Renal cortical epithelial cell (primary cell): ENCODE measurements around the gene FBLN5. TPM values are rescaled to one million over a fixed set of nuclear protein-coding genes. Genes with fewer than 3 reads are reported as not detected.
A peak's percentile ranks its signal among the peaks of the same experiment; 100 is the strongest.
"Not testable (repeated sequence)": the region's sequence is repeated elsewhere in the genome, so short reads cannot be mapped to it uniquely, and the experiment has no call there.

ENCODE experiments used
- DNase-seq: peaks from one replicate; pipeline ENCODE4 v3.0.0-alpha.2; 2011; ENCODE audit warnings: low read depth
- total RNA-seq: library from RNA; depleted of rRNA; stranded (reverse); fragments of >200 nt; gene quantifications from 2 replicates; pipeline ENCODE4 v1.2.3, GENCODE V29; 2014

Gene FBLN5
- total RNA-seq, 1 donor from 2014 or later = 3.0 TPM

DNA sequence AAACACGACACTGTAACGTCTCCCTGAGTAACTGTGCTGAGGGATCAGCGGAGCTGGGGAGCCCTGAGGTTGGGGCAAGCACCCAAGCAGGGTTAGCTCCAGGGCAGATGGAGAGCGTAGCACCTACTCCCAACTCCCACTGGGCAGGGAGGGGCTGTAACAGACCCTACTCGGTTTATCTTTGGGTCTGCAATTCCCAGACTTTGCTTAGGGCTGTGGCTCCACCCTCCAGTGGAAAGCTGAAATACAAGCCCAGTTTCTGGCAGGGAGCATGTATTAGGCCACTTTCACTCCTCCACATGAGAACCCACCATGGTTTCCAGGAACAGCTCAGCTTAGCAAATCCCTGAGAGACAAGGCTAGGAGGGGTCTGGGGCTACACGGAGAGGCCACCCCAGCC lies 62.8 kb downstream of the FBLN5 start:
- DNase-seq = no peak

DNA sequence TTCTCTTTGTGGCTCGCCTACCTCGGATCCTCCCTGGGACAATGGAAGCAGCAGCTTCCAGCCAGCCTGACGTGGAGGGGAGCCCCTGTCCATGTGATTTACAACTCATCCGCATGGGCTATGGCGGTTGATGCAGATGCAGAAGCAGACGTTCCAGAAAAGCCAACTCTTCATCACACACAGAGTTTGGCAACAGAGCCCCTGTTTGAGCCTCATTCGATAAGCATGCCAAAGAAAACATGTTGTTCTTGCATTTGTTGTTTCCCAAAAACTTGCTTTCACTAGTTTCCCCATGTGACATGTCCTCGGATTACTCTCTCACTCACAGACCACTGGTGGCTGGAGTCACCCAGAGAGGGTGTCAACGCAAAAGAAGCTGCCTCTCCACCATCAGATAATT lies 63.7 kb downstream of the FBLN5 start:
- no peak for DNase-seq

DNA sequence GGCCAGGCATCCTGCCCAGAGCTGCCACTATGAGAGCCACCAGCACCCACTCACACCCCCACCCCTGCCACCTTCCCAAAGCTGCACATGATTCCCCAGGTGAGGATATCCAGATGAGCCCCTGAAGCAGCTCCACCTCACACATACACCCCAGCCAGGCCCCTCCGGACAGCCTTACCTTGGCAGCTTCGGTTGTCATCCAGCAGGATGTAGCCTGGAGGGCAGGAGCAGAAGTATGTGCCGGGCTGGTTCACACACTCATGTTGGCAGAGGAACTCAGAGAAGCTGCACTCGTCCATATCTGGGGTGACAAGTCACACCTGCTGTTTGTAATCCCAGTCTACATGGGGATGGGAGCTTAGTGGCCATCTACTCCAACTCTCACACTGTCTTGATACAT lies 64.7 kb downstream of the FBLN5 start:
- DNase-seq = no peak

DNA sequence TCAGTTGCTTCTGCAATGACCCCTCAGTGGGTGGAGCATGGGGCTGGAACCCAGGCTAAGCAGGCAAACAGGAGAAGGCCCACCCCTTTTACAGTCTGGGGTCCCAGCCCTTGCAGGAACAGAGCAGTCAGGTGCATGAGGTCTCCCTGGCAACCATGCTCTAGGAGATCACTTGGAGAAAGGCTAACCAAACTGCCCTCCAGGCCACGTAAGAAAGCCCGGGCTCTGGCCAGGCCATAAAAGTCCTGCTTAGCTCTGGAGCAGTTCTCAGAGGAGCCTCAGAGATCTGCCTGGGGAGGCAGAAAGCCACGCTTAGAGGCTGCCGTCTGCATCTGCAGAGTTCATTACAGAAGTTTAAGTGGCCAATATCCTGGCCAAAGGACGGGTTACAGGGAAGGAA lies 65.1 kb downstream of the FBLN5 start:
- DNase-seq = no peak

DNA sequence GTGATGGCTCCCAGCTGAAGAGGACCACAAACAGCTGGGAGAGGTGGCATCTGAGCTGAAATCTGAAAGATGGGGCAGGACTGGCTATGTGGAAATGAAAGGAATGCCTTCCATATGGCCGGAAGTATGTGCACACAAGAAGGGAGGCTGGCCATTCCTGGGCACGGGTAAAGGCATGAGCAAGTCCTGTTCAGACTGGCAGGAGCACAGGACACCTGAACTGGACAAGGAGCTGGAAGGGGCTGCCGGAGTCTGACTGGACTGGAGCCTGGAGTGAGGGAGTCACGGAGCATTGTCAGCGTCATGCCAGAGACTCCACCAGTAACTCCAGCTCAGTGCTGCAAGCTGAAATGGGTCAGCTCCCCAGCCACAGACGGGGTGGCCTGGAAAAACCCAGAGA lies 68.3 kb downstream of the FBLN5 start:
- no peak for DNase-seq

DNA sequence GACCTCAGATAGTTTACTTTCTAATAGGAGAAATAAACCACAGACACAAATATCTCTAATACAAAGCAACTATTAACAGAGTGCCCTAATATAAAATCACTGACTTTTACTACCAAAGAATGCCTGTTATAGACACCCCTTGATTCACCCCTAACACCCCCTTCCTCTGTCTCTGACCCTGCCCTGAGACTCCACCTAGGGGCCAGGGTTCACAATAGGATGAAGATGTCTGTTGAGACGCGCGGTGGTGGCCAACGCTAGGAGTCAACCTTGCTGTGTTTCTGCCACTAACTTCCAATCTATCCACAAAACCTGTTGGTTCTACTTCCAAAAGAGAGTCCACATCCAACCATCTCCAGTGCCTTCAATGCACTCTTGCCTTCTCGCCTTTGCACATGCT lies 69.2 kb downstream of the FBLN5 start:
- no peak for DNase-seq

DNA sequence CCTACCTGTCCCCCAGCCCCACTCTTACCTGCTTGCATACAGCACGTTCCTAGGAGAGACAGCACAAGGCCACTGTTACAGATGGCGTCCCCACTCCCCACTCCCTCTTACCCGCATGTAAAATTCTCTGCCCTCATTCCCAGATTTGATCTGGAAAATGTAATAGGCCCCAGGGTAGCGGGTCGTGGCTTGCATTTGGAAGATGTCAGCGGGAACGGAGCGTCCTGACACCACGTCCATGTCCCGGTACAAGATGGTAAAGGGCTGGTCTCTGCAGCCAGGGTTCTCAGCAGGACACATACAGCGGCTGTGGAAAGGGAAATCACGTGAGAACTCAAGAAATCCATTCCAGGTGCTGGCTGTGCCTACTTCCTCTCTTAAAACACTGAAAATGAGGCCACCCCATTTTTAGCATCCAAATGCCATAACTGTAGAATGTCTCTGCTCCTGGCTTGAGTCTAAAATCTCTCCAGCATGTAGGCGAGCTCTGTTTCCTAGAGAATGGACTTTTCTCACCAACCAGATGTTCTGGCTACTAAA lies 70.0 kb downstream of the FBLN5 start:
- no peak for DNase-seq

DNA sequence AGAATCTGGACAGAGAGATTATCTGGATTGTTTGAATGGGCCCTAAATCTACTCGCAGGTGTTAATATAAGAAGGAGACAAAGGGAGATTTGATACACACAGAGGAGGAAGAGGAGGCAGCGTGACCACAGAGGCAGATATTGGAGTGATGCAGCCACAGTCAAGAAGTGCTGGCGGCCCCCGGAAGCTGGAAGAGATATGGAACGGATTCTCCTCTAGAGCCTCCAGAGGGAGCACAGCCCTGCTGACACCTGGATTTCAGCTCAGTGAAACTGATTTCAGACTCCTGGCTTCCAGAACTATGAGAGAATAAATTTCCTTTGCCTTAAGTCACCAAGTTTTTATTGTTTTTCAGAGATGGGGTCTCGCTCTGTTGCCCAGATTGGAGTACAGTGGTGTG lies 71.0 kb downstream of the FBLN5 start:
- no peak for DNase-seq

DNA sequence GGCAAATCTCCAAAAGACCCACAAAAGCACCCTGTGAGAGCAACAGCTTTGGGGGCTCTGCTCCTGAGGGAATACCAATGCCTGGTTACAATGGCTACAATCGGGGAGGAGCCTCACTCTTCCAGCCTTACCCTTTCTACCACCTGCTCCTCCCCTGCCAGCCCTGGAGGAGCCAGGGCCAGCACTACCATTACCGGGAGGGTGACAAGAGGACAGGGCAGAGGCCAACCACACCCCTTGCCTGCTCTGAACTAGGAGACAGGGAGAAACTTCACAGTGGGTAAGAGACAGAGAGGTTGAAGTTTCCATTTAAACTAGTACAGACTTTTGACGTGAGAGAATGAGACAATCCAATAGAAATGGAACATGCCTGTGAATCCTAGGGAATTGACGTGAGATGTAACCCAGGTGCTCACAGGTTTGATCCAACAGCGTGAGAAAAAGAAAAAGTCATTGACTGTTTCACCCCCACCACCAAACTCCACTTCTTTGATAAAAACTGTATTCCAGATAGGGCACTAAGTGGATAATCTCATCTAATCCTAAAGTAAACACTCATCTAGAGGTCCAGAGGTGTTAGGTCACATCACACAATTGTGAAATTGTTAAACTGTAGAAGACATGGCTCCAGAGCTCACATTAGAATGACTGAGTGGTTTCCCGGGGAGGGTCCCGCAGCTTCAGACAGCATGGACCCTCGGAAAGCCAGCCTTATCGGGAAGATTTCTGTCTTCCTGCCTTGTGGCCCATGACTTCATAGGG lies 71.8 kb downstream of the FBLN5 start:
- no peak for DNase-seq

DNA sequence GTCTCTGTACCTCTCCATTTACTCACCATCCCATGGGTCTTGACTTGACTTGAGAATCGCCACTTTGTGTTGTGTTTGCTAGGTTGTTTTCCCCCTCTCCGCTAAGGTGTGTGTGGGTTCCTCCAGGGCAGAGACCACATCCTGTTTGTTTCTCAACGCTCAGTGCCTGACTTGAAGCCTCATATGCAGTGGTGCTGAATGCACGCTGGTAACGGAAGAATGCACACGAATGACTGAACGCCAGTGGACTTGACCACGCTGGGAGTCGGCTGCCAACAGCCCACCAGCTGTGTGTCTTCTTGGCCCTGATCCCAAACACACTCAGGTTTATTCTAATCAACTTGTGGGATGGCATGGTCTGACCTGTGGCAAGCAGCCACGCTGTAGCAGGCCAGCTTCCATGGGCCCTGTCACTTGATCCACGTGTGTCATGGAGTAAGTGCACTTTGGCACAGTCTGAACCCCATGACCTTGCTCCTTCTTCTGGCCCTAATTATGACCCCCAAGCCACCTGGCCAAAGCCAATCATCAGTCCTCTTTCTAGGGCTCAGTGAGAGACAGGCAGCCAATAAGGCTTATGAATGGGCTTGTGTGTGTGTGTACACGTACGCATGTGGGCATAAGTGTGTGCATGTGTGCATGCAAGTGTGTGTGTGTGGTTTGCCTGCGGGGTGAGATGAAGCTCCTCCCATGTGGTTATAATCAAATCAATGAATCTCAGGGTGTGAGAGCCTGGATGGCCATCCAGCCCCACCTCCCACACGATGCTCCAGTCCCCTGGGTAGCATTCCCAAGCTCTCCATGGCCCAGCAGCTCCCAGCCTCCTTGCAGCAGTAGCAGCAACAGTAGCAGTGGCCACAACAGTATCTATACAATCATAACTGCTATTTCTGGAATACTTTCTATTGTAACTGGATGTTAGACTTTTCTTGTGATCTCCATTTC lies 73.8 kb downstream of the FBLN5 start:
- DNase-seq = peak; percentile 97

DNA sequence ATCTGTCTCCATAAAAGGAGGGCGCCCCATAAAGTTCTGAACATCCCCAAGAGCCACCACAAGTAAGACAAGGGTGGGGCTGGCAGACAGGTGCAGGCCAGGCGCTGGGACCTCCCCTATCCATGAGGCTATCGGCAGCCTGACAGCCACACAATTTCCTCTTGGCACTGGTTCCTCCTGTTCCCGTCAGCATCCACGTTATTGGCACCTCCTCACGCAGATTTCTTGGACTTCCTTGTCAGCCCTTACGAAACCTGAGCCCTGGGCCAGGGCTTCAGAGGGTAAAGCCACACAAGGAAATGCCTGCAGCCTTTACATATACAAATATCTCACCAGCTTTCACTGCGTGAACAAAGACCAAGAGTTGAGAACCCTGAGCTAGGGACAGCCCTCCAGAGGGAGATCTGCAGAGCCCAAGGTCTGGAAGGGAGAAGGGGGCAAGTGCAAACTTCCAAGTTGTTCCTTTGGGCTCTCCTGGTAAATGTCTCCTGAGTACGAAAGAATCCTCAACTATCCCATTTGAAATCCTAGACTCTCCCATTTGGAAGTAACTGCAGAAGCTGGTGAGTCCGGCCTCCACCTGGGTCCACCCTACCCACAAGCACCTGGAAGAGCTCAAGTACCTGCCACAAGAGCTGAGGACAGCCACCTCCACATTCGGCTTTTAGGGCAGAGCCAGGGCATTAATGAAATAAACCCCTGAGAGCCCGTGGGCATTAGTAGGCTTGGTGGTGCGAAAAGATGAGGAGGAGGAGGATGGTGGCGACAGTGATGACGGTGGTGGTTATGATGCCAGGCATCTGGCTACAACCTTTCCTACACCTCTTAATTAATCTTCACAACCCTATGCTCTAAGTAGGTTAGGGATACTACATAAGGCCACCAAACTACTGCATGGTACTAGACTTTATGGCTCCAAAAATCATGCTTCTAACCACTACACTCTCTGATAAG lies 74.7 kb downstream of the FBLN5 start:
- peak; percentile 70 for DNase-seq

DNA sequence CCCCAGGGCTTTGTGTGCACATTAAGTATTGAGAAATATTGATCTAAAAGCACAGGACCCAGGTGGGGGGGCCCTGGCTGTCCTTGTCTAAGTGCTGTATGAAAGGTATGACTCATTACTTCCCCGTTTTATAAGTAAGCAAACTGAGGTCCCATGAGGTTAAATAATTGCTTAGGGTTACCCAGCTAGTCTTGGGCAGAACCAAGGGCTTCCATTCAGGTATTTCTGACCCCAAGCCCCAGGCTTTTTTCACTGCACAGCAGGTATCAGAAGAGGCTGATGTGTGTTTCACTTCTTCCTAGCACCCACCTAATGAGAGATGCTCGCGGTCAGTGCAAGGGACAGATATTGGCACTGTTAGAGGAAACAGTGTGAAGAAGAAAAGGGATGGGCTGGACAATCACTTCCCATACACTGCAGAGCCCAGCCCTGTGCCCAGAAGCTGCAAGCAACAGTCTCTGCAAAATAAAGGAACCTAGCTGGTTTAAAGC lies 75.4 kb downstream of the FBLN5 start:
- peak; percentile 63 for DNase-seq

DNA sequence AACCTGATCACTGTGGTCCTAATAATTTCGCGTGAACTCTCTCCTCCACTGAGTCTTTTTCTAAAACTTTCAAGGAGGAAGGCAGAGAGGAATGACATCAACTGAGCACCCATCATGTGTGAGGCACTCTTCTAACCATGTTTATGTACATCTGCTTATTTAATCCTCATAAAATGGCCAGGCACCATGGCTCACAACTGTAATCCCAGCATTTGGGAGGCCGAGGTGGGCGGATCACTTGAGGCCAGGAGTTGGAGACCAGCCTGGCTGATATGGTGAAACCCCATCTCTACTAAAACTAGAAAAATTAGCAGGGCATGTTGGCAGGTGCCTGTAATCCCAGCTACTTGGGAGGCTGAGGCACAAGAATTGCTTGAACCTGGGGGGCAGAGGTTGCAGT lies 76.1 kb downstream of the FBLN5 start:
- not testable (repeated sequence) for DNase-seq

DNA sequence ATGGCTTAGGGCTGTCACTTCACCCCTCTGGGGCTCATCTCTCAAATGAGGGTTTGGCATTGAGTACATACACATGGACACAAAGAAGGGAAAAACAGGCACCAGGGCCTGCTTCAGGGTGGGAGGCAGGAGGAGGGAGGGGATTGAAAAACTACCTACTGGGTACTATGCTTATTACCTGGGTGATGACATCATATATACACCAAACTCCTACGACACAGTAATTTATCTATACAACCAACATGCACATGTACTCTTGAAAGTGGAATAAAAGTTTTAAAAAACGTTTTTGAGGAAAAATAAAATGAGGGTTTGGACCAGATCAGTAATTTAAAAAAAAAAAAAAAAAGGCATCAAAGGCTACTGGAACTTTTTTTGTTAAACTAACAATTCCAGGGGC lies 76.6 kb downstream of the FBLN5 start:
- DNase-seq = no peak

DNA sequence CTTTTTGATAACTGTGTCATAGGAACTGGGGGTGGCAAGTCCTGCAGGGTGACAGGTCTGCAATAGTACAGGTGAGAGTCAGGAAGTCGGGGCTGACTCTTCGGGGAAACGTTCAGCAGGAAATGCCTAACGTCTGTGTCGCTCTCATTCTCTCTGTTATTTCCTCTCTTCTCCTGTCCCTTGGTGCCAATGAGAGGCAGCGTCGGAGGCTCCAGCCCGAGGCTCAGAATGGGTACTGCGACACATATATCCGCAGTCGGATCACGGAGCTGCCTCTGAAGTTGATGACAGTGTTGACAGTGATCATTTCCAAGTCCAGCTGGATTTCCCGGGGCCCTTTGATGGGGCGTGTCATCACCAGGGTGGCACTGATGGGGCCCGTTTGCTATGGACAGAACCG lies 77.5 kb downstream of the FBLN5 start:
- DNase-seq = no peak

DNA sequence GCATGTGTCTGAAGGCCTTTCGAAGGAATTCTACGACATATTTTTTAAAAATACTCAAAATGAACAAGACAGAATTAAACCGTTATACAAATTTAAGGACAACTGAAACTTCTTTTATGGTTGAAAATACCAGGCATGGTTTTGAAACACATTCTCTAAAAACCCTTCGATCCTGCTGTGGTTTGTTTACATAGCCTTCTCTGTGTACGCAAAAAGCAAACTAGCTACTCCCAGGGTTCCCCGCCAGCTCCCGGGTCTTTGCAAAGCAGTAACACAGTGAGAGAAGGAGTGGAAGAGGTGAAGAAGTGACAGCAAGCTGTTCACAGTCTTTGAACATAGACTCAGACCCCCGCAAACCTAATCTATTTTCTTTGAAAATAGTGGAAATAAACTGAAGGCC lies 77.9 kb downstream of the FBLN5 start:
- DNase-seq = no peak

DNA sequence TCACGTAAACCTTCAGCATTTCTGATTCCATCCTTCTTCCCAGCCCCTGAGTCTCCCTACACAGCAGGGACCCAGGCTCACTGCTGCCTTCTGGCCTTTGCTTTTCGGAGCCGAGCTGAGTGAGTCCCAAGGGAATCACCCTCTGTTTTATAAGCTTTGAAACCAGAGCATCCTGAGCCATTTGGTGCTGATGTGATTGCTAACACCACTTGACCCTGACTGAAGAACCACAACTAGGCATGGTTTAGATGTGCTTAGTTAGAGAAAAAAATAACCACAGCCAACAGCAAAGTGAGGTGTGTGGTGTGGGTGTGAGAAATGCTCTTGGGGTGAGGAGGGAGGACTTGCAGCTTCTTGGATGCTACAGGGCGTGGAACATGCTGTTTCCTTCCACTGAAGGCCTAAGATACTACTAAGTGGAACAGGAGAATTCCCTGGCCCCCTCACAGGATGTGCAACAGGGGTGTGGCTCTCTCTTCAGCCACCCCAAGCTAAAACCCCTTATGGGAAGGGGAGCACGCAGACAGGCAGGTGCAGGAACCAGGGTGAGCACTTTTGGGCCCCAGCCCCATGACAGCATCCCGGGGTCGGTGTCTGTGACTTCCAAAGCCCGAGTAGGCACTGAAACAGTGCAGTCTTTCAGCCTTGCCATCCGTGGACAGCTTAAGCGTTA lies 80.0 kb downstream of the FBLN5 start, which contains the start of gene TC2N:
Gene TC2N, minus strand, starts transcription at position 221 of the 673 bp plus-strand sequence. CDS start 53,767 bp downstream, outside the sequence.
- no peak for DNase-seq

DNA sequence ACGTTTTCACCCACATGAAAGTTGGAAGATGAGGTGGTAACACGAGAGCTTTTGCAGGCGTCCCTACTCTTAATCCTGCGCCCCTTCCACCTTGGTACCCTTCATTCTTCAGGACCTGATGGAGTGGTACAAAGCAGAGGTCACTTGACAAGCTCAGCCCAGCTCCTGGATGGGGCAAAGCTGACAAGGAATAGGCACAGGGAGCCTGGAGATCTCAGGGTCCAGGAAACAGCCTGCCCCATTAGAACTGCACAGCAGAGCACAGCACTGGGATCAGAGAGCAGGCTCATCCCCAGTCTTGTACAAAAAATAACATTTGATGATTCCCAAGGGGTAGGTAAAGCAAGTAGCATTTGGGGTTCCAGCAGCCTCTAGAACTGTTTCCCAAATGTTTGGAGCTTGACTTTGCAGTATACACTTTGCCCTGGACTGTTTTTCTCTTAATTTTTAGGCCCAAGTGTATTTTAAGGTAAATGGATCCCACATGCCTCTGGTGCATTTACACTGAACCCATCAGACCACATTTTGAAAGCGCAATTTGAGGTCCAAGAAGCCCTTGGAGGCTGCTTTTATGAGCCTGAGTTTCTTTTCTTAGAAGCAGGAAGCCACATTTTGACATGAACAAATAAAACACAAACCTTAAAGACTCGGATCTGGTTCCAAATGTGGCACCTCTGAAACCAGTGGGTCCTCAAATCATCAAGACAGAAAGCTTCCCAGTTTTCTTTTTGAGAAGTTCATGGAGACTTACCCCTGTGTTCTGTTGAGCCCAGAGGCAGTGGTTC lies 80.8 kb downstream of the FBLN5 start:
- DNase-seq = no peak

DNA sequence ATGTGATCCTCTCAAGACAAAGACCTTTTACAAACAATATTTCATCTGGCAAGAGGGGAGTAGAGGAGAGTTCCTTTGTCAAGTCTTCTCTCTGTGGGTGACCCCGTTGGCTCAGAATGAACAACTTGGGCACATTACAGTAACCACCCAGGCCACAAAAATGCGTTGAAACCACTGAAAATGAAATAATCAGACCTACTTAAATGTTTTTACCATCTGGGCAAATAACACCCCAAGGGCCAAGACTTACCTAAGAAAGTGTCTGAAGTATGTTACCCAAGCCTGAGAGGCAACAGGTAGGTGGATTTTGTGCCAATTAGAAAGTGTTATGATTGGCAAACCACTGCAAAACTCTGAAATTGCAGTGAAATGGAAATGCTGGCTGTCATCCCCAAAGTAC lies 81.4 kb downstream of the FBLN5 start:
- DNase-seq = peak; percentile 57

DNA sequence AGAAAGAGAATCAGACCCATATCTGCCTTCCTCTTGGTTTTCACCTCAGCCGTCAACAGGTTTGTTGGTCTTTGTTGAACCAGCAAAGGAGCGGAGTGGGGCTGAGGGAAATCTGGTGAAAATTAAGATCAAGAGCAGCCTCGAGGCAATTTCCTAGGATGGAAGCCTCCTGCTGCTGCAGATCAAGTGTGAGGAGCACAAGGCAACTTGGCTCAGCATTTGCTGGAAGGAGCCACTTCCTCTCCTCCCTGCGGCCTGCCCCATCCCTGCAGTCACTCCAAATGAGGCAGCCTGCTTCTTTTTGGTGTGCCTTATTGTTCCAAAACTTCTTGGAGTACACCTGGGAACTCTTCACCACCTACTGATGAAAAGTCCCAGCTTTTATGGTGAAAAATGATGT lies 85.1 kb downstream of the FBLN5 start:
- DNase-seq = no peak
